Neural cell (in vitro differentiated cells): Measurements from ENCODE around the gene HECA. TPM values are rescaled to one million over a fixed set of nuclear protein-coding genes. Genes with fewer than 3 reads are reported as not detected.
A peak's percentile ranks its signal among the peaks of the same experiment; 100 is the strongest.
"Not testable (repeated sequence)": the region's sequence is repeated elsewhere in the genome, so short reads cannot be mapped to it uniquely, and the experiment has no call there.

Experiments used
- H2AFZ ChIP-seq: fragments of 200-600, 300-800 bp; sonication (generic), shearing (Covaris generic); 2 replicates; pipeline ENCODE4 v1.6.0; 2014; ENCODE audit warnings: low read depth, mild to moderate bottlenecking, antibody characterized with exemption, low read length, moderate library complexity
- H3F3A ChIP-seq: fragments of 200-600 bp; shearing (Covaris generic); 2 replicates; pipeline ENCODE4 v1.6.1; 2016; ENCODE audit warnings: mild to moderate bottlenecking, moderate library complexity, mixed read lengths, antibody characterized with exemption, low read length; ENCODE audit not compliant: insufficient read depth, poor library complexity, severe bottlenecking
- H3K27ac ChIP-seq: fragments of 200-600, 300-800 bp; sonication (generic), shearing (Covaris generic); 2 replicates; pipeline ENCODE4 v1.5.1; 2014; ENCODE audit warnings: mild to moderate bottlenecking, low read length, moderate library complexity
- H3K27me3 ChIP-seq: fragments of 300-800, 200-600 bp; sonication (generic), shearing (Covaris generic); 2 replicates; pipeline ENCODE4 v1.6.0; 2014; ENCODE audit warnings: mild to moderate bottlenecking, low read depth, low read length, moderate library complexity; ENCODE audit not compliant: insufficient read depth
- H3K36me3 ChIP-seq: fragments of 300-800, 200-600 bp; sonication (generic), shearing (Covaris generic); 2 replicates; pipeline ENCODE4 v1.5.1; 2014; ENCODE audit warnings: mild to moderate bottlenecking, antibody characterized with exemption, low read length, moderate library complexity; ENCODE audit not compliant: insufficient read depth
- H3K4me2 ChIP-seq: fragments of 300-800, 200-600 bp; sonication (generic), shearing (Covaris generic); 2 replicates; pipeline ENCODE4 v1.6.0; 2014; ENCODE audit warnings: mild to moderate bottlenecking, low read length
- H3K4me3 ChIP-seq: fragments of 300-800, 200-600 bp; sonication (generic), shearing (Covaris generic); 2 replicates; pipeline ENCODE4 v1.5.1; 2014; ENCODE audit warnings: mild to moderate bottlenecking, low read length, moderate library complexity
- H3K79me2 ChIP-seq: fragments of 200-600 bp; shearing (Covaris generic); replicated peaks from 2 replicates; pipeline ENCODE4 v1.6.0; 2014; ENCODE audit warnings: mild to moderate bottlenecking, low read length, moderate library complexity; ENCODE audit not compliant: insufficient read depth
- H3K9ac ChIP-seq: fragments of 300-800, 200-600 bp; sonication (generic), shearing (Covaris generic); 2 replicates; pipeline ENCODE4 v1.6.1; 2016; ENCODE audit warnings: mild to moderate bottlenecking, low read length, mixed read lengths
- H3K9me2 ChIP-seq: fragments of 200-600 bp; shearing (Covaris generic); 2 replicates; pipeline ENCODE4 v1.6.1; 2016; ENCODE audit warnings: mild to moderate bottlenecking, low read length, mixed read lengths; ENCODE audit not compliant: insufficient read depth
- H3K9me3 ChIP-seq: fragments of 200-600, 300-800 bp; sonication (generic), shearing (Covaris generic); 2 replicates; pipeline ENCODE4 v1.6.1; 2016; ENCODE audit warnings: mild to moderate bottlenecking, mixed run types, low read length, moderate library complexity, mixed read lengths
- H4K20me1 ChIP-seq: fragments of 200-600 bp; shearing (Covaris generic); 2 replicates; pipeline ENCODE4 v1.6.1; 2016; ENCODE audit warnings: mild to moderate bottlenecking, mixed run types; ENCODE audit not compliant: insufficient read depth
- EP300 ChIP-seq: fragments of 450-650 bp; conservative IDR thresholded peaks from 2 replicates; pipeline ENCODE4 v1.6.1; 2014; ENCODE audit warnings: antibody characterized with exemption, mild to moderate bottlenecking, moderate library complexity; ENCODE audit not compliant: poor library complexity, severe bottlenecking
- EZH2 ChIP-seq: fragments of 200-600, 300-800 bp; shearing (Covaris generic), sonication (generic); IDR thresholded peaks from 2 replicates; pipeline ENCODE4 v1.6.1; 2014; ENCODE audit warnings: antibody characterized with exemption, low read length, borderline replicate concordance, mild to moderate bottlenecking; ENCODE audit not compliant: insufficient read depth, poor library complexity, severe bottlenecking
- MXI1 ChIP-seq: fragments of 450-650 bp; conservative IDR thresholded peaks from 2 replicates; pipeline ENCODE4 v1.6.1; 2014; ENCODE audit warnings: antibody characterized with exemption, mild to moderate bottlenecking; ENCODE audit not compliant: poor library complexity, severe bottlenecking
- POLR2AphosphoS5 ChIP-seq: IDR thresholded peaks from 2 replicates; pipeline ENCODE4 v1.6.1; 2012
- RAD21 ChIP-seq: fragments of 450-650 bp; conservative IDR thresholded peaks from 2 replicates; pipeline ENCODE4 v1.6.1; 2014; ENCODE audit warnings: antibody characterized with exemption, mild to moderate bottlenecking, moderate library complexity
- SMC3 ChIP-seq: fragments of 450-650 bp; conservative IDR thresholded peaks from 2 replicates; pipeline ENCODE4 v1.6.1; 2014; ENCODE audit warnings: antibody characterized with exemption, mild to moderate bottlenecking, moderate library complexity; ENCODE audit not compliant: poor library complexity
- TAF1 ChIP-seq: IDR thresholded peaks from 2 replicates; pipeline ENCODE4 v1.6.1; 2012; ENCODE audit warnings: low read depth
- polyA plus RNA-seq: library from polyadenylated mRNA; depleted of rRNA; stranded (reverse); fragments of >200 nt; gene quantifications from 2 replicates; pipeline ENCODE4 v1.2.3, GENCODE V29; 2014
- TF ChIP-seq, protein P1 (sequence below): fragments of 450-650 bp; IDR thresholded peaks from 2 replicates; pipeline ENCODE4 v1.5.1; 2014; ENCODE audit warnings: antibody characterized with exemption, mild to moderate bottlenecking, moderate library complexity; ENCODE audit not compliant: poor library complexity, severe bottlenecking
- TF ChIP-seq, protein P2 (sequence below): IDR thresholded peaks from 2 replicates; pipeline ENCODE4 v1.6.1; 2012; ENCODE audit warnings: borderline replicate concordance

The HECA gene
- polyA plus RNA-seq, 1 donor from 2014 or later, result 20.2 TPM

DNA sequence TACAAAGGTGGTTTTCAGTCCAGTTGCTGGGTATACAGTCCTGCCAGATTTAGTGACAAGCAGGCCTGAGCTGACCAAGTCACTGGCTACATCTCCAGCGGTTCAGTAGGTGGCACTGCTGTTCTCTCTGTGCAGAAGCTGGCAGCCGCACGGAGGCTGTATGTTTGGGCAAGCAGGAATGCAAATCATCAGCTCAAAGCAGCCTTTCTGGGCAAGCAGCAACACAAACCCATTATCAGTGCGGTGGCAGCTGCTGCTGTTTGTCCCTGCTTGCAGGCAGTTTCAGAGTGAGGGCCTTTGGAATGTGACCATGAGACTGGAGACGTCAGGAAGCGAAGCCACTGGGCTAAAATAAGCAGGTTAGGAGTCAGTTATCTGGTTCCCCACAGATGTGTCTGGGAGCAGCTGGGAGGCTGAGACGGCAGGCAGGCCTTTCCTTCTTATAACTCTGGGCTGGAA, 84.4 kb downstream of the HECA start:
- no peaks in the 10 kb centered on the region for H3K79me2 ChIP-seq
- no peak overlapping the region for H3K9ac ChIP-seq
- H3K9me2 ChIP-seq, result no peaks in the 10 kb centered on the region
- no peak overlapping the region for H2AFZ ChIP-seq
- no peaks in the 10 kb centered on the region for H3K27me3 ChIP-seq
- no peaks in the 10 kb centered on the region for H3K9me3 ChIP-seq
- H3F3A ChIP-seq, result no peaks in the 10 kb centered on the region
- no peak overlapping the region for H3K4me3 ChIP-seq
- TF ChIP-seq RAD21 (peak; percentile 80), POLR2AphosphoS5 (peak; percentile 53), SMC3 (peak; percentile 78), MXI1 (no peak), EZH2 (no peak), EP300 (no peak), TAF1 (no peak)
- TF ChIP-seq, protein P1, sequence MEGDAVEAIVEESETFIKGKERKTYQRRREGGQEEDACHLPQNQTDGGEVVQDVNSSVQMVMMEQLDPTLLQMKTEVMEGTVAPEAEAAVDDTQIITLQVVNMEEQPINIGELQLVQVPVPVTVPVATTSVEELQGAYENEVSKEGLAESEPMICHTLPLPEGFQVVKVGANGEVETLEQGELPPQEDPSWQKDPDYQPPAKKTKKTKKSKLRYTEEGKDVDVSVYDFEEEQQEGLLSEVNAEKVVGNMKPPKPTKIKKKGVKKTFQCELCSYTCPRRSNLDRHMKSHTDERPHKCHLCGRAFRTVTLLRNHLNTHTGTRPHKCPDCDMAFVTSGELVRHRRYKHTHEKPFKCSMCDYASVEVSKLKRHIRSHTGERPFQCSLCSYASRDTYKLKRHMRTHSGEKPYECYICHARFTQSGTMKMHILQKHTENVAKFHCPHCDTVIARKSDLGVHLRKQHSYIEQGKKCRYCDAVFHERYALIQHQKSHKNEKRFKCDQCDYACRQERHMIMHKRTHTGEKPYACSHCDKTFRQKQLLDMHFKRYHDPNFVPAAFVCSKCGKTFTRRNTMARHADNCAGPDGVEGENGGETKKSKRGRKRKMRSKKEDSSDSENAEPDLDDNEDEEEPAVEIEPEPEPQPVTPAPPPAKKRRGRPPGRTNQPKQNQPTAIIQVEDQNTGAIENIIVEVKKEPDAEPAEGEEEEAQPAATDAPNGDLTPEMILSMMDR, result peak; percentile 77
- TF ChIP-seq, protein P2, sequence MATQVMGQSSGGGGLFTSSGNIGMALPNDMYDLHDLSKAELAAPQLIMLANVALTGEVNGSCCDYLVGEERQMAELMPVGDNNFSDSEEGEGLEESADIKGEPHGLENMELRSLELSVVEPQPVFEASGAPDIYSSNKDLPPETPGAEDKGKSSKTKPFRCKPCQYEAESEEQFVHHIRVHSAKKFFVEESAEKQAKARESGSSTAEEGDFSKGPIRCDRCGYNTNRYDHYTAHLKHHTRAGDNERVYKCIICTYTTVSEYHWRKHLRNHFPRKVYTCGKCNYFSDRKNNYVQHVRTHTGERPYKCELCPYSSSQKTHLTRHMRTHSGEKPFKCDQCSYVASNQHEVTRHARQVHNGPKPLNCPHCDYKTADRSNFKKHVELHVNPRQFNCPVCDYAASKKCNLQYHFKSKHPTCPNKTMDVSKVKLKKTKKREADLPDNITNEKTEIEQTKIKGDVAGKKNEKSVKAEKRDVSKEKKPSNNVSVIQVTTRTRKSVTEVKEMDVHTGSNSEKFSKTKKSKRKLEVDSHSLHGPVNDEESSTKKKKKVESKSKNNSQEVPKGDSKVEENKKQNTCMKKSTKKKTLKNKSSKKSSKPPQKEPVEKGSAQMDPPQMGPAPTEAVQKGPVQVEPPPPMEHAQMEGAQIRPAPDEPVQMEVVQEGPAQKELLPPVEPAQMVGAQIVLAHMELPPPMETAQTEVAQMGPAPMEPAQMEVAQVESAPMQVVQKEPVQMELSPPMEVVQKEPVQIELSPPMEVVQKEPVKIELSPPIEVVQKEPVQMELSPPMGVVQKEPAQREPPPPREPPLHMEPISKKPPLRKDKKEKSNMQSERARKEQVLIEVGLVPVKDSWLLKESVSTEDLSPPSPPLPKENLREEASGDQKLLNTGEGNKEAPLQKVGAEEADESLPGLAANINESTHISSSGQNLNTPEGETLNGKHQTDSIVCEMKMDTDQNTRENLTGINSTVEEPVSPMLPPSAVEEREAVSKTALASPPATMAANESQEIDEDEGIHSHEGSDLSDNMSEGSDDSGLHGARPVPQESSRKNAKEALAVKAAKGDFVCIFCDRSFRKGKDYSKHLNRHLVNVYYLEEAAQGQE, result no peak
- H4K20me1 ChIP-seq, result no peaks in the 10 kb centered on the region
- no peak overlapping the region for H3K27ac ChIP-seq
- no peak overlapping the region for H3K4me2 ChIP-seq
- no peaks in the 10 kb centered on the region for H3K36me3 ChIP-seq

- no peaks in the 10 kb centered on the region for H4K20me1 ChIP-seq
- no peak overlapping the region for H3K4me2 ChIP-seq
- no peak overlapping the region for H3K27ac ChIP-seq
- H3K27me3 ChIP-seq, result no peaks in the 10 kb centered on the region
- H3K9me3 ChIP-seq, result no peaks in the 10 kb centered on the region
- H3K9me2 ChIP-seq, result no peaks in the 10 kb centered on the region
- no peak overlapping the region for H3K4me3 ChIP-seq
- H3K9ac ChIP-seq, result no peak overlapping the region
- no peaks in the 10 kb centered on the region for H3K36me3 ChIP-seq
- H3K79me2 ChIP-seq, result no peaks in the 10 kb centered on the region
- TF ChIP-seq TAF1 (no peak), POLR2AphosphoS5 (no peak), RAD21 (no peak), MXI1 (no peak), EP300 (no peak)
- no peaks in the 10 kb centered on the region for H3F3A ChIP-seq
- H2AFZ ChIP-seq, result no peak overlapping the region
These were observed 84.9 kb downstream of the HECA start for GRCh38 chr6:139219746-139220145.

DNA sequence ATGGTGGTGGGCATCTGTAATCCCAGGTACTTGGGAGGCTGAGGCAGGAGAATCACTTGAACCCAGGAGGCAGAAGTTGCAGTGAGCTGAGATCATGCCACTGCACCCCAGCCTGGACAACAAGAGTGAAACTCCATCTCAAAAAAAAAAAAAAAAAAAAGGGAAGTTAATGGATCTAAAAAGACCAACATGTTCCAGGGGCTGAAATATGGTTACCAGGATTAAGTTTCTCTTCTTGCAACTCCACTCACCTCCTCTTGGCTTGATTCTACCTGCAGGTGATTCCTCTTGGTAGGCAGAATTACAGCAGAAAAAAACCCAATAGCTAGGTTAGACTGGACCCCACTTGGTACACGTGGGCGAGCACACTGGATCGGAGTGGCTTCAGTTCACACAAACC, 93.5 kb downstream of the HECA start:
- not testable (repeated sequence) for H4K20me1 ChIP-seq, H3F3A ChIP-seq, H3K27me3 ChIP-seq, H3K4me3 ChIP-seq, H3K9me3 ChIP-seq, H3K79me2 ChIP-seq, H3K4me2 ChIP-seq, H2AFZ ChIP-seq, H3K36me3 ChIP-seq, H3K27ac ChIP-seq, H3K9me2 ChIP-seq, H3K9ac ChIP-seq

Other genes with a start within 250 kb of the HECA start
- 64.9 TPM in 2 replicates for gene REPS1, start 146.8 kb upstream of the HECA start, polyA plus RNA-seq
- gene ABRACL, start 106.3 kb upstream of the HECA start, polyA plus RNA-seq, result 160 and 201 TPM in 2 replicates
- gene TXLNB, start 156.9 kb downstream of the HECA start, polyA plus RNA-seq, result not detected in 2 replicates
- 38.1 and 41.9 TPM in 2 replicates for gene CITED2, start 239.6 kb downstream of the HECA start, polyA plus RNA-seq